Sigmoid colon (tissue), 4 donors: ENCODE results near the gene SPRR2G.

ENCODE experiments used
- CTCF ChIP-seq, 4 experiments: fragments of 450-650 bp in 3 of 4; fragments of 200-600 bp in 1 of 4; IDR thresholded peaks; one replicate each; pipeline ENCODE4 v1.5.1; 2016 to 2019; ENCODE audit warnings: antibody characterized with exemption in 4 of 4, mild to moderate bottlenecking in 3 of 4, moderate library complexity in 2 of 4
- EP300 ChIP-seq, 4 donors: sonication (generic); formaldehyde crosslinking; IDR thresholded peaks; one replicate each; pipeline ENCODE4 v1.6.1; 2017; ENCODE audit warnings: antibody characterized with exemption in 4 of 4
- POLR2A ChIP-seq, 2 donors: fragments of 450-650 bp; IDR thresholded peaks; one replicate each; pipeline ENCODE4 v1.6.1; 2016; ENCODE audit warnings: antibody characterized with exemption in 2 of 2, mild to moderate bottlenecking in 2 of 2, moderate library complexity in 2 of 2

- TF ChIP-seq CTCF (IDR thresholded peaks at IDR 0.05) (no peak), EP300 (IDR thresholded peaks at IDR 0.05) (no peak), POLR2A (IDR thresholded peaks at IDR 0.05) (no peak)
Observed at GRCh38 chr1:153119491-153119971, 31.2 kb downstream of the SPRR2G start.
